ENCODE data around the gene FAM81A. TPM values are rescaled to one million over a fixed set of nuclear protein-coding genes. Genes with fewer than 3 reads are reported as not detected.

The FAM81A gene
- total and polyA plus RNA-seq, 9 of the 15 experiments (the other 6 are each of a cell fraction or from before 2014, with no cell fraction given) = not detected

- TF ChIP-seq, protein P1, sequence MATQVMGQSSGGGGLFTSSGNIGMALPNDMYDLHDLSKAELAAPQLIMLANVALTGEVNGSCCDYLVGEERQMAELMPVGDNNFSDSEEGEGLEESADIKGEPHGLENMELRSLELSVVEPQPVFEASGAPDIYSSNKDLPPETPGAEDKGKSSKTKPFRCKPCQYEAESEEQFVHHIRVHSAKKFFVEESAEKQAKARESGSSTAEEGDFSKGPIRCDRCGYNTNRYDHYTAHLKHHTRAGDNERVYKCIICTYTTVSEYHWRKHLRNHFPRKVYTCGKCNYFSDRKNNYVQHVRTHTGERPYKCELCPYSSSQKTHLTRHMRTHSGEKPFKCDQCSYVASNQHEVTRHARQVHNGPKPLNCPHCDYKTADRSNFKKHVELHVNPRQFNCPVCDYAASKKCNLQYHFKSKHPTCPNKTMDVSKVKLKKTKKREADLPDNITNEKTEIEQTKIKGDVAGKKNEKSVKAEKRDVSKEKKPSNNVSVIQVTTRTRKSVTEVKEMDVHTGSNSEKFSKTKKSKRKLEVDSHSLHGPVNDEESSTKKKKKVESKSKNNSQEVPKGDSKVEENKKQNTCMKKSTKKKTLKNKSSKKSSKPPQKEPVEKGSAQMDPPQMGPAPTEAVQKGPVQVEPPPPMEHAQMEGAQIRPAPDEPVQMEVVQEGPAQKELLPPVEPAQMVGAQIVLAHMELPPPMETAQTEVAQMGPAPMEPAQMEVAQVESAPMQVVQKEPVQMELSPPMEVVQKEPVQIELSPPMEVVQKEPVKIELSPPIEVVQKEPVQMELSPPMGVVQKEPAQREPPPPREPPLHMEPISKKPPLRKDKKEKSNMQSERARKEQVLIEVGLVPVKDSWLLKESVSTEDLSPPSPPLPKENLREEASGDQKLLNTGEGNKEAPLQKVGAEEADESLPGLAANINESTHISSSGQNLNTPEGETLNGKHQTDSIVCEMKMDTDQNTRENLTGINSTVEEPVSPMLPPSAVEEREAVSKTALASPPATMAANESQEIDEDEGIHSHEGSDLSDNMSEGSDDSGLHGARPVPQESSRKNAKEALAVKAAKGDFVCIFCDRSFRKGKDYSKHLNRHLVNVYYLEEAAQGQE (IDR thresholded peaks at IDR 0.05; ENCODE audit: borderline replicate concordance) = peak; percentile 53; the same call in 1 of the 2 replicates
- TF ChIP-seq, protein P1 (CRISPR knock-in tag; IDR thresholded peaks at IDR 0.05; ENCODE audit: low read depth) = no peak
- TF ChIP-seq, protein P2, sequence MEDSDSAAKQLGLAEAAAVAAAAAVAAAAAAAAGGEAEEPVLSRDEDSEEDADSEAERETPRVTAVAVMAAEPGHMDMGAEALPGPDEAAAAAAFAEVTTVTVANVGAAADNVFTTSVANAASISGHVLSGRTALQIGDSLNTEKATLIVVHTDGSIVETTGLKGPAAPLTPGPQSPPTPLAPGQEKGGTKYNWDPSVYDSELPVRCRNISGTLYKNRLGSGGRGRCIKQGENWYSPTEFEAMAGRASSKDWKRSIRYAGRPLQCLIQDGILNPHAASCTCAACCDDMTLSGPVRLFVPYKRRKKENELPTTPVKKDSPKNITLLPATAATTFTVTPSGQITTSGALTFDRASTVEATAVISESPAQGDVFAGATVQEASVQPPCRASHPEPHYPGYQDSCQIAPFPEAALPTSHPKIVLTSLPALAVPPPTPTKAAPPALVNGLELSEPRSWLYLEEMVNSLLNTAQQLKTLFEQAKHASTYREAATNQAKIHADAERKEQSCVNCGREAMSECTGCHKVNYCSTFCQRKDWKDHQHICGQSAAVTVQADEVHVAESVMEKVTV (CRISPR knock-in tag; IDR thresholded peaks at IDR 0.05) = peak; percentile 25; the same call in 1 of the 2 replicates
- TF ChIP-seq NRF1 (conservative IDR thresholded peaks at IDR 0.05 in 1 of 2, IDR thresholded peaks at IDR 0.05 in 1 of 2) (no peak), STAG1 (CRISPR knock-in tag; IDR thresholded peaks at IDR 0.05; ENCODE audit: borderline replicate concordance) (peak; percentile 78; the same call in 1 of the 2 replicates), RAD21 (CRISPR knock-in tag; conservative IDR thresholded peaks at IDR 0.05 in 1 of 2, IDR thresholded peaks at IDR 0.05 in 1 of 2) (peak; percentile 62 to 84), DACH1 (IDR thresholded peaks at IDR 0.05; ENCODE audit: partially characterized antibody) (peak; percentile 24), RFX7 (CRISPR knock-in tag; IDR thresholded peaks at IDR 0.05) (no peak), COPS2 (conservative IDR thresholded peaks at IDR 0.05) (no peak), JUND (IDR thresholded peaks at IDR 0.05; ENCODE audit: borderline replicate concordance, low read depth, low read length) (0 out of 2 replicates have a peak, but pooled peaks have one; percentile 4), JUND (tag; IDR thresholded peaks at IDR 0.05; ENCODE audit: borderline replicate concordance, low read depth, low read length) (no peak), SMC3 (conservative IDR thresholded peaks at IDR 0.05; ENCODE audit: insufficient read depth, low read depth, low read length) (peak; percentile 43; the same call in 1 of the 2 replicates)
Observed at GRCh38 chr15:59501597-59501996, 63.6 kb downstream of the FAM81A start (continued).

Measured in K562 (cell line).